HG03025 (cell line): ENCODE measurements around the gene MED25.

ENCODE experiments used
- ATAC-seq: cut with Tn5 transposase; IDR thresholded peaks from one replicate; pipeline ENCODE4 v1.9.1; 2021; ENCODE audit warnings: mild to moderate bottlenecking, moderate library complexity; ENCODE audit not compliant: unreplicated experiment, low FRiP score

The MED25 gene

DNA sequence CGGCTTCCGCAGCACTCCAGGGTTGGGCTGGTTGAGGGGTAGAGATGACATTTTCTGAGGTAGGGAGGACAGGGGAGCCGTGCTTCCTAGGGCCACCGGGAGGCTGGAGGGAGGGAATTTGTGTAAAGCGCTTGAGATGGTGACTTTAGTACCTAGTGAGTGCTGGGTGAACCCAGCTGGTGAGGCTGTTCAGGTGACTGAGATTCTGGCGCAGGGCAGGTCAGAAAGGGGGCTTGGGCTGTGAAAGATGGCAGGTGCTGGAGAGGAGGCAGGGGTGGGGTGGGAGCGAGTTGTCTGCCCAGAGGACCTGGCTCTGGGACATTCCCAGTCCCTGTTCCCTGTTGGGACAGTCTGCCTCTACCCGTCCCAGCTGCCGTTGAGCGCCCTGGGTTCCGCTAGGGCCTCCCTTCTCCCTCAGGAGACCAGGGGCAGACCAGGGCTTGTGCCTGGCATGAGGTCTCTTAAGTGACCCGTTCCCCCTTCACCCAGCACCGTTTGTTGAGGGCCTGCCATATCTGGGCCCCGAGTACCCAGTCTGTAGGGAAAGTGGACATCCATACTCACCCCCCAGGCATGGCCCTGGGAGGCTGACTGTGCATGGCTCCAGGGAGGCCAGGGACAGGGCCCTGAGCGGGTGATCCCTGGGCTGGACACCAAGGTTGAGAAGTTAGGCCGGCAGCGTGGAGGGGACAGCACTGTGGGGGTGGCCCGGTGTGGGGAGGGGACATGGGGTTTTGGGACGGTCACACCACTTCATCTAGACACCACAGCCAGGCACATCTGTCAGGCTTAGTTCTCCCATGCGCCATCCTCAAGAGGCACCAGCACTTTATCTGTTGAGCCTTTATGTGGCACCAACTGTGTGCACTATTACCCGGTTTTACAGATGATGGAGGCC, 37.8 kb downstream of the MED25 start:
- ATAC-seq: no peak

DNA sequence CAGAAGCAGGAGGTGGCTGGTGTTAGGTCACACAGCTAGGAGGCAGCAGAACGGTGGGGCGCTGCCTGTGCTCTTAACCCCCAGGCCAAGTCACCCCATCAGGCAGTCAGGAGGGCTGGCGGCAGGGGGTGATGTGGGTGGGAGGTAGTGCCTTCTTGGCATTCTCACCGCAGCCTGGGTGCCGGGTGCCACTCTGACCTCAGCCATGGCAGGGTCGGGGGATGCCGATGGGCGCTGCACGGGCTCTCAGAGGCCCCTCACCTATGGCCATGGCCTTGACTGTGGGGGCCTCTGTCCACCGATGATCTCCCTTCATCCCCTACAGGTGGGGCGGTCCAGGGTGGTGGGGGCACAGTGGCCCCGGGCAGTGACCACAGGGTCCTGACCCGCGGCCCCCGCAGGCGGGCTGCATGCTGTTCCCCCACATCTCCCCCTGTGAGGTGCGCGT, 38.5 kb downstream of the MED25 start:
- no peak for ATAC-seq

DNA sequence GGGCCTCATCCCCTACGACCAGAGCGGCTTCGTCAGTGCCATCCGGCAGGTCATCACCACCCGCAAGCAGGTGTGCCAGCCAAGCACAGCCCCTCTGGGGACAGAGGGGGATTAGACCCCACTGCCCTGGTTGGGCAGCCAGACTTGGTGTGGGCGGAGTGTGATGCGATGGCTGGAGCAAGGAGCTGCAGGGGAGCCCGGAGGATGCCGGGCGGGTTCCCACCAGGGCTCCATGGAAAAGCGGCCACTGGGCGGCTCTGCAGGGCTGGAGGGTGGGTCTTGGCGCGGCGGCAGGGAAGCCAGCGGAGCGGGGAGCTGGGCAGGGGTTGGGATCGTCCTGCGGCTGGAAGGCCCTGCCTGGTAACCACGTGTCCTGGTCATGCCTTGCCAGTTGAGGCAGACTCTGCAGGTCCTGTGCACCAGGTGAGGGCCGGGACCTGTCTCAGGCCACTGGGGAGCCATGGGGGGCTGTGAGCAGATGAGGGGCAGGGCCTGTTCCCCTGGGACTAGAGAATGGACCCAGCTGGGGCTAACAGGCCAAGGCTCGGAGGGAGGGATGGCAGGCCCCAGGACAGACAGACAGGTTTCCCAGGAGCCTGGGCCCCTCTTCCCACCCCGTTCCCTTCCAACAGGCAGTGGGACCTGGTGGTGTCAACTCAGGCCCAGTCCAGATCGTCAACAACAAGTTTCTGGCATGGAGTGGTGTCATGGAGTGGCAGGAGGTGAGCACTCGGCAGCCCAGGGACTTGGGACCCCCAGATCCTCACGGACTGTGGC, 39.2 kb downstream of the MED25 start:
- ATAC-seq: no peak

DNA sequence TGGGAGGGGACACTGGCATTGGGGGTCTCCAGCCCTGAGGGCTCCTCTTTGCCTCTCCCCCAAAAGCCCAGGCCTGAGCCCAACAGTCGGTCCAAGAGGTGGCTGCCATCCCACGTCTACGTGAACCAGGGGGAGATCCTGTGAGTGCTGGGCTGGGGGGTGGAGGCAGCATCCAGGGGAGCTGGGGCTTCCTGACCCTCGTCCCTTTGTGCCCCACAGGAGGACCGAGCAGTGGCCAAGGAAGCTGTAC, 39.7 kb downstream of the MED25 start:
- ATAC-seq: no peak

DNA sequence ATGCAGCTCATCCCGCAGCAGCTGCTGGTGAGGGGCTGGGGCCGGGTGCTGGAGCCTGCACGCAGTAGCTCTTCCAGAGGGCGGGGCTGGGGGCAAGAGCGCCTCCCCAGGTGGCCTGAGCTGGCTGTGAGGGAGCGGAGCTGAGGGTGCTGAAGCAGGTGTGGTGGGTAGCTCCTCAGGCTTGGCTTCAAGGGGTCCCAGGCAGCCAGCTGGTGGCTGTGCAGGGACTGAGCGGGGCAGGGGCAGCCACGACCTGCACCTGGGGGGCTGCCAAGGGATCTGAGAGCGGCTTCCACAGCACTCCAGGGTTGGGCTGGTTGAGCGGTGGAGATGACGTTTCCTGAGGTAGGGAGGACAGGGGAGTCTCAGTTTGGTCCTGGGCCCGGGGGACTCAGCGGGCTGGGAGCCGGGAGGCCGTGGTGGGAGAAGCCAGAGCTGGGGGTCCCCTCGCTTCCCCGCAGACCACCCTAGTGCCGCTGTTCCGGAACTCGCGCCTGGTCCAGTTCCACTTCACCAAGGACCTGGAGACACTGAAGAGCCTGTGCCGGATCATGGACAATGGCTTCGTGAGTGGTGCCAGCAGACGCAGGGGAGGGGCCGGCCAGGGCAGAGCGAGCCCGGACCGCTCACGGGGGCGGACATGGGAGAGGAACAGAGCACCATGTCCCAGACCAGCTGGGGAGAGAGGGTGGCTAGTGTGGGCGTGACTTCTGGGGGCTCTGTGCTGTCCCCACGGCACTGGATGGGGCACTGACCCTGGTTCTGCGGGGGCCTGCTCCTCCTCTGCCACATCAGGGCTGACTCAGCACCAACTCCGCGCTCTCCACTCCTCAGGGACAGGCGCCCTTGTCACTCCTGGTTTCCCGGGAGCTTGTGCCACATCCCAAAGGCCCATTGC, 40.2 kb downstream of the MED25 start:
- no peak for ATAC-seq

DNA sequence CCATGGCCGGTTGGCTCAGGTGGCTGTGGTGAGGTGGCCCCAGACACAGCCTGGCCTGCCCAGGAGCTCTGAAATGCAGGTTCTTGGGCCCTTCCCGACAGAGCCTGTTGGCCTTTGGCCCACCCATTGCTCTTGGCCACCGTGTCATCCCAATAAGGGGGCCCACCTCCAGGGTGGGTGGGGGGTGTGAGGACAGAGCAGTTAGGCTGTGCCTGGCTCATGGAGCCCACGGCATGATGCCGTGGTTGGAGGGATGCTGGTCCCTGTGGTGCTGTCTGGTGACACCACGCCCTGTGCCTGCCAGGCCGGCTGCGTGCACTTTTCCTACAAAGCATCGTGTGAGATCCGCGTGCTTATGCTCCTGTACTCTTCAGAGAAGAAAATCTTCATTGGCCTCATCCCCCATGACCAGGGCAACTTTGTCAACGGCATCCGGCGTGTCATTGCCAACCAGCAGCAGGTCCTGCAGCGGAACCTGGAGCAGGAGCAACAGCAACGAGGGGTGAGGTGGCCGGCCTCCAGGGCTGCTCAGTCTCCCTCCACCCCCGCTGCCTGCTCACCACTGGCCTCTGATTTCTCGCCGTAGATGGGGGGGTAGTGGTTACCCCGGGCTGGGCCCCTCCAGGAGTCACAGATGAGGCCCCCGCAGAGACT, 41.7 kb downstream of the MED25 start:
- ATAC-seq: no peak

DNA sequence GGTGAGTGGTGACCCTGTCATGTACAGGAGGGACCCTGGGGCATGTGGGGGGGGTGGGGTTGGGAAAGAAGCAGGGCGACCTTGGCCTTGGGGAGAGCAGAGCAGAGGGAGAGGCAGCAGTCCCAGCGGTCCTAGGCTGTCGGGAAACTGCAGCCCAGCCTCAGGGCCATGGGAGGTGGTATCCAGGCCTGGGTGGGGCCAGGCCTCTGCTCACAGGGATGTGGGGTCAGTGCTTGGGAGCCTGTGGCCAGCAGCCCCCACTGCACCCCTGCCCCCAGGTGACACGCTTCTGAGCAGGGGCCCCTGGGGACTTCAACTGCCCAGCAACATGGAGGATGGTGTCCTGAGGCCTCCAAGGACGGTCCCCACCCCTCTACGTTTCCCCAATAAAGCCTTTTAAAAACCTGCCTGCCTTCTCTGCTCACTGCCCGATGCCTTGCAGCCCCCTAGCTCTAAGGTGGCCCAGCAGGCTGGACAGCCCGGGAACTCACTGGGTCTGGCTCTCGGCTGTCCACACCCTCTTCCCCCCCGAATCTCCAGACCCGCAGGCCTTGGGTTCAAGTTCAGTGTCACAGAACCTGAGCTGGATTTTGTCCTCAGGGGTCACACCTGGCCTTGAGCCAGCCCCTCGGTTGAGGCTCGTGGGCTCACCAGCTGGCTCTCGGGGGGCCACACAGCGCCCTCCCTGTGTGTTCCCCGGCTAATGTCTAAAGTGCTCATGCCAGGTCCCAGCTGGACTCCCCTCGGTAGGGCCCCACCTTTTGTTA, 42.4 kb downstream of the MED25 start:
- ATAC-seq: no peak

DNA sequence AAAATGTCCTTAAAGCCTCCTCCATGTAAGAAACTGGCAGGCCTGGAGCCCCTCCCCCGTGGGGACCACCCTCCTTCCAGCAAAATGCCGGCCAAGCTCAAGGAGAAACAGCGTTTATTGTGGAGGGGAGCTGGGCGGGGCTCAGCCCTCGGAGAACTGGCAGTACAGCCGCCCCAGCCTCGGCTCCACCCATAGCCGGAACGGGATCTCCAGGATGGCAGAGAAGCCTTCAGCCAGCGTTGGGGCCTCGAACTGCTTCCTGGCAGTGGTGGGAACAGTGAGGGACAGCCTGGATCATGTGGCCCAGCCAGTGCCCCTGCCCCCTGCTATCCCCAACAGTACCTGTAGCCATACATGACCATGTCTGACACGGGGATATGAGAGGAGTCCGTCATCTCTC, 43.0 kb downstream of the MED25 start:
- no peak for ATAC-seq

DNA sequence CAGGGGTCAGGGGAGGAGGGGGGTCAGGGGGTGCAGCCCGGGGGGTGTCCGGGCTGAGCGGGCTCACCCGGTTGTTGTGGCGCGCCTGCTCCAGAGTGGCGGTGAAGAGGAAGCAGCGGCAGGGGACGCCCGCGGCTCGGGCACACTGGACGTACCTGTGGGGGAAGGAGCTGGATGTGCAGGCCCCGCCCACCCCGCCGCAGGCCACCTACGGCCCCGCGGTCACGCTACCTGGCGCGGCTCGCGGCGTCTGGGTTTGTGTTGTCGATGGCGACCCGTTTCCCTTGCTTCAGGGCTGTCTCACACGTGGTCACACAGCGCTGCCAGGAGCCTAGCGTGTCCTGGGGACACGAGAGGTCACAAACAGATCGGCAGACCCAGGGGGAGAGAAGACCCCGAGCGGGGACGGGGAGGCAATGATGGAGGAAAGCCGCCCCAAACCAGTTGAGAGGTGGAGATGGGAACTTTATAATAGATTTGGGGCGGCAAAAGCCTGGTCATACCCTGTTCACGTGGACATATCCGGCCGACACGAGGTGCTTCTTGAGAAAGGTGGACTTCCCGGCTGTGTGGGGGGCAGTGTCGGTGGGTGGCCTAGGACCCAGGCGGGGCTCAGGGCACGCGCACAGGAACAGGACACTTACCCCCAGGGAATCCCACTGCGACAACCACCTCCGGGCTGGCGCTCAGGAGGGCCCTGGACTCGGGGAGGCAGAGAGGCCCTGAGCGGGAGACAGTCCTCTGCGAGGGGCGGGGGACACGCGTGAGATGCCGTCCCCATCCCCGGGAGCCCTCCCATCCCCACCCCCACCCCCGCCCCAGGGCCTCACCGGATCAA, 43.7 kb downstream of the MED25 start:
- ATAC-seq: no peak

DNA sequence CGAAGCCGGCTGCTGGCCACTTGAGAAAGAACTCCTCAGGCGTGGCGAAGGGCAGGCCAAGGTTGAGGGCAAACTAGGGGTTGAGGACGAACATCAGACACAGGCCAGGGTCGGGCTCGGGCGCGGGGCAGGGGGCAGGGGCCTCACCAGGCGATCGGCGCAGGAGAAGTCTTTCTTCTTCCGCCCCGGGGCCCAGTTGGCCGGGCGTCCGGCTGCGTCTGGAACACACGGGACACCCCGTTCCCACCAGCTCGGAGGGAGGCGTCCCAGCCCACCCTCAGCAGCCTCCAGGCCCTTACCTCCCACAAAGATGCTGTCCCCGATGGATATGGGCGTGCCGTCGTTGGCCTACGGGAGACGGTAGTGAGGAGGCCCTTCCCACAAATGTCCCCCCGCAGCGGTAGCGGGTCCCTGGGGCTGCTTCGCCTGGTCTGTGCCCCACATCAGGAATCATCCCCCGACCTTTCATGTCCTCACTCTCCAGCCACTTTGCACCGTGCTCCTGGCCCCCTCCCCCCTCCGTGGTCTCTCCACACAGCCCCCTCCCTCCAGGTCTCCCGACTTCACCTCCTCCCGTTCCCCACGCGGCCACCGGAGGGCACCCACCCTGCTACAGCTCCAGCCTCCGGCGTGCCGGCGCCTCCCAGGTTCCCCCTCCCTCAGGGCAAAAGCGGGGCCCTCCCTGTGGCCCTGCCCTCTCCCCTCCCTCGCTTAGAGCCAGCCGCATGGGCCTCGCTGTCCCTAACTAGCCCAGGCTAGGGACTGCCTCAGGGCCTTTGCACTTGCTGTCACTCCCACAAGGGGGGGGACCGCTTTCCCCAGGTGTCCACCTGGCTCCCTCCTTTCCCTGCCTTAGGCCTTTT, 44.5 kb downstream of the MED25 start:
- no peak for ATAC-seq

DNA sequence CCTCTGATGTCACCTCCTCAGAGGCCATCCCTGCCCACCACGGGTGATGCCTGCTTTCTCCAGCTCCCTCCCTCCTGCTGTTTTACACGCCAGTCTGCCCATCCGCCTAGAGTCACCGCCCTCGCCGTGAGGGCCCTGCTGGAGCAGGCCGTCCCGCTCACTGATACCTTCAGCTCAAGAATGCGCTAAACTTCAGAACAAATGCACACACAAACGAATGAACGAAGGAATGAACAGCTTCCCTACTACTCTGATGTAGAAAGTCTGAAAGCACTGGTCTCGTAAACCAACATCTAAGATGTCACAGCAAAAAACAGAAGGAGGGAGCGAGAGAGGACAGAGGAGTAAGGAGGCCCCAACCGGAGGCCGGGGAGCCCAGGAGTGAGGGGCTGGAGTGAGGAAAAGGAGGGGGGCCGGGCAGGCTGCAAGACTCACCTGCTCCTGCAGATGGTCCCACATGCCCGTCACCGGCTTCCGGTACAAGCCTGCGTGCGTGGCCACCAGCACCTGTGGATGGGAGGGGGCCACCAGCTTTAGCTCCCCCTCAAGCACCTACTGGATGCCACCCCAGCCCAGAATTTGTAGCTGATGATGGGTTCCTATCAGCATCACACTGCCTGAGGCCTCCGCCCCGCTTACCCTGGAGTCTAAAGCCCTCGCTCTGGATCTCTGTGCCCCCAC, 45.3 kb downstream of the MED25 start:
- ATAC-seq: no peak

DNA sequence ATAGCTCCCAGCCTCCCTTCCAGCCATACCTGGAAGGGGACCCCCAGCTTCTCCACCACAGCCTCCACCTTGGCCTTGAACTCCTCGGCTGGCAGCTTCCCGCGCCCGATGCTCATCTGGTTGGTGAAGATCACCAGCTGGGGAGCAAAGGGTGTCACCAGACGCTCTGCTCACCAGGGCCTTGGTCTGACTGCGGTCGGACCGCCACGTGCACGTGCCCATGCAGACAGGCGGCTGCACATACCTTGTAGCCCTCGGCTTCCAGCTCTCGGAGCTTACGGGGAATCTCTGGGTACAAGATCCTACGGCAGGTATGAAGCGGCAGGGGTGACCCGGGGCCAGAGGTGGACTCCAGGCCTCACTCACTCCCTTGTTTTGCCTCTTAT, 45.8 kb downstream of the MED25 start:
- no peak for ATAC-seq

DNA sequence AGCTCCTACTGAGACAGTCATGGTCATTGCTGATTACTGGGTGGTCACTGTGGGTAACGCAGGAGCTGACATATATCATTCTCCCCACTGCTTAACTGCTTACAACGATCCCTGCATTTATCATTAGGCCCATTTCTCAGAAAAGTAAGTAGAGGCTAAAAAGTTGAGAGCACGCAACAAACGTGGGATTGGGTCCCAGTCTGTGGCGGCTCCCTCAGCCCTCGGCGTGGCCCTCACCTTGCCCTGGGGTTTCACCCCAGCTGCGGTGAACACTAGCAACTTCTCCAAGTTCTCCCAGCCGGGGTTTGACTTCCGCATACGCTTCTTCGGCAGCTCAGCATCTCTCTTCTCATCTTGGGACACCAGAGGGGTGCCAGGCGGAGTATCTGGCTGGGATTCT, 46.8 kb downstream of the MED25 start:
- ATAC-seq: no peak

DNA sequence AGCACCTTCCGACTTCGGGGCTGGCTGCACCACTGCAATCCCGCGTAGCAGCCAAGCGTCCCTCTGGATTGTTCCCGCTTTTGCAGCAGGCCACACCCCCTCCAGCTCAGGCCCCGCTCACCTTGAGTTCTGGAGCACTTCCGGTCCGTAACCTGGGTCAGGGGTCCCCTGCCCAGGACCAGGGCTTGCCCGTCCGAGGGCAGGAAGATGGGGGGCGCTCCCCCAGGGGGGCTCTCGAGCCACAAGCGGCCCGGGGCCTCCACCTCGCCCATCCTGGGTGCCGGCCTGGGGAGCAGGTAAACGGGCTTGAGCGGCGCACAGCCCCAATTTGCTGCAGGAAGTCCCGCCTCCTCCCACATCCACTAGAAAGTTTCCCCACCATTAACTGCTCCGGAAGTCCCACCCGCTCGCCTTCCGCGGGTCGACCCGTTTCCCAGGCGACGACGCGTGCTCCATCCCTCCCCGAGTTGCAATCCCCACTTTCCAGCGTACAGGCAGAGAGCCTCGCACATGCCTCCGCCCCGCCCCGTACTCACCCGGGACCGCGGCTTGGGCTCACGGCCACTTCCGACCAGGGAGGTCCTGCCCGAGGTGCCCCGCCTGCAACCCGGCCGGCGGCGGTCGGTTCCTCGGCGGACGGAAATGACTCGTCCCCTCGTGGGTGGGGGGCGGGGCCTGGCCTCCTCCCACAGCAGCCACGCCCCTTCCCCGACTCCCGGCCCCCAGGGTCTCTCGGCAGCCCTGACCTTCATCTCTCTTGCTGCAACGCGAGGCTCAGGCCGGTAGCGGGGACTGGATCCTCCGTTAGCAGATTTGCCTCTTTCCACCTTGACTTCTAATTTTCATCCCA, 49.1 kb downstream of the MED25 start, which contains the start of gene PNKP:
Gene PNKP, minus strand, starts transcription at position 644 of the 850 bp plus-strand sequence. Its CDS starts 372 bp downstream, at position 272.
- ATAC-seq: no peak

DNA sequence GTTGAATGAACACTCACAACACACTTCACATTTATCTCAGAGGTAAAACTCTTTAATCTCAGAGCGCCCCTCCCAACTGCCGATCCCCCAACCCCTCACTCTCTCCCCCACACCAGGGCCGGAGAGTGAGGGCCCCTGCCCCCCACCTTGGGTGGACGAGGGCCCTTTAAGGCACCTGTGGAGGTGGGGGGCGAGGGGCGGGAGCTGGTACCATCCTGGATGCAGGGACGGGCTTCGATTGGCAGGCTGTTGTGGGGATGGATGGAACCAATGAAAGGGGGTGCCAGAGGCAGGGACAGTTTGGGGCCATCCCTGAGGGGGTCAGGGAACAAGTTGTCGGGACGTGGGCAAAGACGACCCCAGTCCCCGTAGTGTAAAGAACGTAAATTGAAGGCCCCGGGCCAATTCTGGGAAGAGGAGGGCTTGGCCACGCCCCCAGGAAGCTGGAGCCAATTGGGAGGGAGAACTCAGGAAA, 51.0 kb downstream of the MED25 start:
- no peak for ATAC-seq
